ENCODE data around the gene PEF1.
A peak's percentile ranks its signal among the peaks of the same experiment; 100 is the strongest.

Gene PEF1

DNA sequence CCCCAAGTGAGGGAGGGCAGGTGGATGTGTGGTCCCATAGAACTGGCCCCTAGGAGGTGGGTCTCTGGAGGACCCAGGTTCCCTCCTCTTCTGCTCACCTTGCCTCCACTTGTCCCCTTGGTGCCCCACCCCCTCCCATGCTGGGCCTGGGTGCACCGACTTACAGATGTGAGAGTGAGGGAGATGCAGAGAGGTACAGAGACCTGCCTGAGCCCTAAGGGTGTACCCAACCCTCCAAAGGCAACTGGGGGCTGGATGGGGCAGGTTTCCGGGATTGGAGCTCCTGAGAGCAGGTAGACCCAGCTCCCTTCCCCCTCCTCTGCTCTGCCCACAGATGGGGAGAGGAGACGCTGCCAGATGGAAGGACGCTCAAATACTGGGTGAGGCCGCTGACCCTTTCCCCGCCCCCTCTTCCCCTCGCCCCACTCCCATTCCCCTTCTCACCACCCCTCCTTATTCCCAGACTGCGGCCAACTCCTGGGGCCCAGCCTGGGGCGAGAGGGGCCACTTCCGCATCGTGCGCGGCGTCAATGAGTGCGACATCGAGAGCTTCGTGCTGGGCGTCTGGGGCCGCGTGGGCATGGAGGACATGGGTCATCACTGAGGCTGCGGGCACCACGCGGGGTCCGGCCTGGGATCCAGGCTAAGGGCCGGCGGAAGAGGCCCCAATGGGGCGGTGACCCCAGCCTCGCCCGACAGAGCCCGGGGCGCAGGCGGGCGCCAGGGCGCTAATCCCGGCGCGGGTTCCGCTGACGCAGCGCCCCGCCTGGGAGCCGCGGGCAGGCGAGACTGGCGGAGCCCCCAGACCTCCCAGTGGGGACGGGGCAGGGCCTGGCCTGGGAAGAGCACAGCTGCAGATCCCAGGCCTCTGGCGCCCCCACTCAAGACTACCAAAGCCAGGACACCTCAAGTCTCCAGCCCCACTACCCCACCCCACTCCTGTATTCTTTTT is 58.0 kb downstream of the PEF1 start:
- DNase-seq, result no peak

GRCh38 chr1:31585736-31586365 is 58.8 kb downstream of the PEF1 start:
- no peak for DNase-seq

- DNase-seq, result no peak
Measured at GRCh38 chr1:31584869-31585735, 59.6 kb downstream of the PEF1 start.

DNA sequence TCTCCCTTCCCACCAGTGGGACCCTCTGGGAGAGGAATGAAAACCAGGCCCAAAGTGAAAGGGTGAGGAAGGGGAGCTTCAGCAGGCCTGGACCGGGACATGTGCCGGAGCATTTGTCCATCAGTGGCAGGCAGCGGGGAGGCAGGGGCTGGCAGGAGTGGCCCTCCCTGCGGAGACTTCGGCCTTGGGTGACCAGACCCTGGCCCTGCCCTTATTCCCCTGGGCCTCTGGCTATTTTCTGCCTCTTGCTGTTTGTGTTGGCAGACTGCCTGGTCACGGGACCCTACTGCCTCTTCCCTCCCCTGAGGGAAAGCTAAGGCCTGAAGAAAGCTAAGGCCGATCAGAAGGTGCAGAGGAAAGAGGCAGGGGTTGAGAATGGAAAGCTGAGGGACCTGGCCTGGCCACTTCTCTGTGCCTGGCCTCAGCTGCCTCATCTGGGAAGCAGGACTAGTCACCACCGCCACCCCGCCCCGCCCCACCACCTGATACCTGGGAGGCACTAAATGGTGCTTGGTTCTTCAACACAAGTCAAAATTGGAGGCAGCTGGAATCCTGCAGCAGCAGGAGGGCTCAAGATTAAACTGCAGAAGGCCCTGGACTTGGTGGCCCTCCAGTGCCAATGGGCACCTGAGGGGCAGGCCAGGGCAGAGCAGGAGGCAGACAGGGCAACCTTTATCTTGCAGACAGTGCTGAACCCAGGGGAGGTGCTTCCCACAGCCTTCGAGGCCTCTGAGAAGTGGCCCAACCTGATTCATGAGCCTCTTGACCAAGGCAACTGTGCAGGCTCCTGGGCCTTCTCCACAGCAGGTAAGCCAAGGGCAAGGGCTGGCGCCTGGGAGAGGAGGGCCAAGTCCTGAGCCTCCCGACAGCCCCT is 60.4 kb downstream of the PEF1 start:
- DNase-seq, result peak in 16 of 56 donors; percentile 3 to 41 (median 17)

- no peak for DNase-seq
Measured at GRCh38 chr1:31583082-31583994, 61.3 kb downstream of the PEF1 start.

DNA sequence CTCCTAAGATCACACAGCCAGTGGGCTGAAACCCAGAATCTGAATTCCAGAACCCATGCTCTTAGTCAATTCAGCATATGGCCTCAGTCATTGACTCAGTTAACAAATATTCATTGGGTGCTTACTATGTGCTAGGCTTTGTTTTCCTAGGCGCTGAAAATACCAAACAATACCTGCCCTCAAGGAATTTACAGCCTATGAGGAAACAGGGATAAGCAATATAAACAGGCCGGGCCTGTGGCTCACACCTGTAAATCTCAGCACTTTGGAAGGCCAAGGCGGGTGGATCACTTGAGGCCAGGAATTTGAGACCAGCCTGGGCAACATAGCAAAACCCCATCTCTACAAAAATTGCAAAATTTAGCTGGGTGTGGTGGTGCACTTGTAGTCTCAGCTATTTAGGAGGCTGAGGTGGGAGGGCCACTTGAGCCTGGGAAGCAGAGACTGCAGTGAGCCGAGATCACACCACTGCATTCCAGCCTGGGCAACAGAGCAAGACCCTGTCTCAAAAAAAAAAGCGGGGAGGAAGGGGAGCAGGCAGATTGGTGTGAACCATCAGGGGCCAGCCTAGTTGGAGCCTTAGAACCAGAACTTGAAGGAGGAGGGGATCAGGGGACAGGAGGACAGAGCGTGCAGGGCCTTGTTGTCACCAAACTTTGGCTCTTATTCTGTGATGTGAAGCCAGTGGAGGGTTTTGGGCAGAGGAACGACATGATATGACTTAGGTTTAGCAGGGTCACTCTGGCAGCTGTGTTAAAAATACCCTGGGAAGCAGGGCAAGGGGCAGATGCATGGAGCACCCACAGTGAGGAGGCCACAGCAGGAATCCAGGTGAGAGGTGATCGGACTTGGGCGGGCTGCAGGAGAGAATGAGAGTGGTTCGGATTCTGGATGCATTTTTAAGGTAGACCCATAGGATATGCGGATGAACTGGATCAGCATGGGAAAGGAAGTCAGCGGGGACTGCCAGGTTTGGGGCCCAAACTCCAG is 62.6 kb downstream of the PEF1 start:
- DNase-seq, result no peak

- no peak for DNase-seq
Measured at GRCh38 chr1:31580891-31581603, 63.6 kb downstream of the PEF1 start.

GRCh38 chr1:31580513-31580870 is 64.2 kb downstream of the PEF1 start:
- DNase-seq, result no peak

Measured in amygdala (tissue), 56 donors.